ENCODE measurements around the gene EVX2.

EVX2 gene

DNA sequence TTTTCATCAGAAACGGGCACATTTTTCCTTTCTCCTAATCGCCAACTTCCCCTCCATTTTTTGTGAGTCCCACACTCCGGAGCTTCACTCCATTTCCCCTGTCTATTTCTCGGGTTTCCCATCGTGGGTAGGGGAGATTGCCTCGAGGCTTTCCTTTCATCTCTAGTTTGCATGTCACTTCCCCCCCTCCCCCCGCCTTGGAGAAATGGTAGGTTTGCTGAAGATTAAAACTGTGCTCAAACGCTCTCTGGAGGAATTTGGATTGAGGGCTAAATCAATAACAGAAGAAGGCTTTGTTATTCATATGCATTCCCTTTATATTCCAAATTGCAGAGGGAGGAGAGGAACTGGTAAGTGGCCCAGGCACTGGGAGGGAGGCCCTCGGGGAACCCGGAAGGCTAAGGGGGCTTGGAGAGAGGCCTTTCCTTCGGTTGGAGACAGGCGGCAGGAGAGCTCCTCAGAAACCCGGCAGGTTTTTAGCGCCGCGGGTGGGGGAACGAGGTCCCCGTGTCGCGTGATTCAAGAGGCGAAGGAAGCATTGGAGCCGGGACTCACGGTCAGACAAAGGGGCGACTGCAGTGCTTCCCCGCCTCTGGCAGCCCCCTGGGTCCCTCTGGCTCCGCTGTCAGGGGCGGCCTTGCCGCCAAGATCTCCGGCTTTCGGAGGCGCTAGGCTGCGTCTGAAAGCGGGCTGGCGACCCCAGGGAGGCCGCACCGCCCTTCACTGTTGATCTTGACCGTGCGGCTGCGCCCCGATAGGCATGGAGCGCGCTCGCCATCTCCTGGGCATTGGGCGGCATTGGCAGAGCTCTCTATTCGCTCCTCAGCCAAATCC is 13.4 kb upstream of the EVX2 start:
- in situ Hi-C loops (cut with HindIII; ENCODE audit: low sequenced_read_pairs), result loop anchor here (25.0 kb wide), 1 partner anchor 1185 kb away; no protein-coding TSS in a partner anchor
- DNase-seq (ENCODE audit: low read depth), result peak; percentile 27
- peak overlapping the region; percentile 17 for H3K4me3 ChIP-seq (ENCODE audit: low read depth, low read length)
- TF ChIP-seq, protein P1, sequence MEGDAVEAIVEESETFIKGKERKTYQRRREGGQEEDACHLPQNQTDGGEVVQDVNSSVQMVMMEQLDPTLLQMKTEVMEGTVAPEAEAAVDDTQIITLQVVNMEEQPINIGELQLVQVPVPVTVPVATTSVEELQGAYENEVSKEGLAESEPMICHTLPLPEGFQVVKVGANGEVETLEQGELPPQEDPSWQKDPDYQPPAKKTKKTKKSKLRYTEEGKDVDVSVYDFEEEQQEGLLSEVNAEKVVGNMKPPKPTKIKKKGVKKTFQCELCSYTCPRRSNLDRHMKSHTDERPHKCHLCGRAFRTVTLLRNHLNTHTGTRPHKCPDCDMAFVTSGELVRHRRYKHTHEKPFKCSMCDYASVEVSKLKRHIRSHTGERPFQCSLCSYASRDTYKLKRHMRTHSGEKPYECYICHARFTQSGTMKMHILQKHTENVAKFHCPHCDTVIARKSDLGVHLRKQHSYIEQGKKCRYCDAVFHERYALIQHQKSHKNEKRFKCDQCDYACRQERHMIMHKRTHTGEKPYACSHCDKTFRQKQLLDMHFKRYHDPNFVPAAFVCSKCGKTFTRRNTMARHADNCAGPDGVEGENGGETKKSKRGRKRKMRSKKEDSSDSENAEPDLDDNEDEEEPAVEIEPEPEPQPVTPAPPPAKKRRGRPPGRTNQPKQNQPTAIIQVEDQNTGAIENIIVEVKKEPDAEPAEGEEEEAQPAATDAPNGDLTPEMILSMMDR (IDR thresholded peaks at IDR 0.05; ENCODE audit: low read depth, low read length, missing control alignments), result peak; percentile 81

DNA sequence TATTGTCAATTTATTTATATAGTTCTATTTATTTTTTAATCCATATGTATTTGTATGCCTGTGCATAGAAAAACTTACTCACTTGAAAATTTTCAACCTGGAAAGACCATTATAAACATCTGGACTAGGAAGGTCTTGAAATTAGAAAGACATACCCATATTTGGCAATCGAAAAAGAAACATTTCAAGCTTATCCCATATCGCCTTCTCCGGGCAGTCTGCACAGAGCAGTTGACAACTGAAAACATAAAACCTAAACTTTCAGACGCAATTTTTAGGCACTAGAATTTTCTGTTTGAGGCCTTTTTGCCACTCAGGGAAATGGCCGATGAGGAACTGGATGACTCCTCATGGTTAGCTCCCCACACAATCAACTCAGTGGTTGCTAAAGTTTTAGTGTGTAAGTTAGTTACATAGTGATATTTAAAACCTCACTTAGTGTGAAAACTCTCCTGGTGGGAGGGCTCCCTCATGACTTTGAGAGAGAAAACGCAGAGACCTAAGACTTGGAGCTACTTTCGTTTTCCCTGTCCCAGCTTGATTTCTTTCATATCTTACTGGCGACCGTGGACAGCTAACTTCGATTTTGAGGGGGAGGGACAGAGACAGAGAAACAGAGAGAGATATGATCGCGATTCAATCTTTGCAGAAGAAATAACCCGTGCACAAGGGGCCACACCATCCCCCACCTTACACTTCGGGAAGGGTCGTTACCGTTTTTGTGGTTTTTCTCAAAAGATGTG is 12.7 kb upstream of the EVX2 start:
- in situ Hi-C loops (cut with HindIII; ENCODE audit: low sequenced_read_pairs), result loop anchor here (25.0 kb wide), 1 partner anchor 1184 kb away; no protein-coding TSS in a partner anchor
- no peak for DNase-seq (ENCODE audit: low read depth)
- TF ChIP-seq, protein P1 (IDR thresholded peaks at IDR 0.05; ENCODE audit: low read depth, low read length, missing control alignments), result no peak
- peak overlapping the region; percentile 16 for H3K4me3 ChIP-seq (ENCODE audit: low read depth, low read length)

DNA sequence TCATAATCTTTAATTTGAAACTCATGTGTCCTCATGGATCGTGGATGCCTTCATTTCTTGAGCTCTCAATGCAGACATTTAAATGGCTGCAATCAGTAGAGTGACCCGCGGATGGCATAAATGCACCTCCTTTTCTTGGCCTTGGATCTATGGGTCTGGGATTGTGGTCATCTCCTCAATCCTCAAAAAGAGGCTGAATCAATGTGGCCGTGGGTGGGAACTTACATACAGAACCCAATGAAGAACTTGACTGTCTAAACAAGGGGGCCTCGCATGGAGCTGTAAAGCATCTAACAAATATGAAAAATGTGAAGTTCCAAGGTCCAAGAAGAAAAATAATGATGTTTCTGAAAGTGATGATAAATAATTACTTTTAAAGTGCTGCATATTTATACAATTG is 11.7 kb upstream of the EVX2 start:
- H3K4me3 ChIP-seq (ENCODE audit: low read depth, low read length), result no peak overlapping the region
- no peak for DNase-seq (ENCODE audit: low read depth)
- TF ChIP-seq, protein P1 (IDR thresholded peaks at IDR 0.05; ENCODE audit: low read depth, low read length, missing control alignments), result no peak
- in situ Hi-C loops (cut with HindIII; ENCODE audit: low sequenced_read_pairs), result loop anchor here (25.0 kb wide), 1 partner anchor 1183 kb away; no protein-coding TSS in a partner anchor

DNA sequence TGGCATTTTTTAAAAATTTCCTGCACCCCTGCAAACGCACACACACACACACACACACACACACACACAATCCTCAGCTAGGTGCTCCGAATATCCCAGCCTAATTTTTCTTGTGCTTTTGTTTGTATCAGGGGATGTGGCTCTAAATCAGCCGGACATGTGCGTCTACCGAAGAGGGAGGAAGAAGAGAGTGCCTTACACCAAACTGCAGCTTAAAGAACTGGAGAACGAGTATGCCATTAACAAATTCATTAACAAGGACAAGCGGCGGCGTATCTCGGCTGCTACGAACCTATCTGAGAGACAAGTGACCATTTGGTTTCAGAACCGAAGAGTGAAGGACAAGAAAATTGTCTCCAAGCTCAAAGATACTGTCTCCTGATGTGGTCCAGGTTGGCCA is 10.6 kb upstream of the EVX2 start:
- in situ Hi-C loops (cut with HindIII; ENCODE audit: low sequenced_read_pairs), result loop anchor here (5.0 to 25.0 kb wide), 2 partner anchors 722 to 1182 kb away; no protein-coding TSS in a partner anchor
- TF ChIP-seq, protein P1 (IDR thresholded peaks at IDR 0.05; ENCODE audit: low read depth, low read length, missing control alignments), result no peak
- no peak overlapping the region for H3K4me3 ChIP-seq (ENCODE audit: low read depth, low read length)
- no peak for DNase-seq (ENCODE audit: low read depth)

DNA sequence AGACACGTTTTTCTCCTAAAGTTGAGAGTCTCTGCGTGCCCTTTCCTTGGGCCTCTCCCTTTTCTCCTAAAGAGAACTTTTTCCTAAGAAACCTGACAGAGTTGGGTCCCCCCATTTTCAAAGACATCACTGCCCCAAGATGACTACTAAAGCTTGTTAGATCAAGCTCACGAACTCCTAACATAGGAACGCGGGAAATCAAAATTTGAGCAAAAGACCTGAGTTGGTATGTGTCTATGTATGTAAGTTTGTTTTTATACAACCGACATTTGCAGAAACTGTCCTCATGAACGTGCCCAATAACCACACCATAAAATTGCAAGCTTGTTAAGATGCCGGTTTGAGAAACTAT is 10.1 kb upstream of the EVX2 start:
- no peak for DNase-seq (ENCODE audit: low read depth)
- in situ Hi-C loops (cut with HindIII; ENCODE audit: low sequenced_read_pairs), result loop anchor here (5.0 to 25.0 kb wide), 2 partner anchors 722 to 1182 kb away; no protein-coding TSS in a partner anchor
- TF ChIP-seq, protein P1 (IDR thresholded peaks at IDR 0.05; ENCODE audit: low read depth, low read length, missing control alignments), result no peak
- H3K4me3 ChIP-seq (ENCODE audit: low read depth, low read length), result no peak overlapping the region

DNA sequence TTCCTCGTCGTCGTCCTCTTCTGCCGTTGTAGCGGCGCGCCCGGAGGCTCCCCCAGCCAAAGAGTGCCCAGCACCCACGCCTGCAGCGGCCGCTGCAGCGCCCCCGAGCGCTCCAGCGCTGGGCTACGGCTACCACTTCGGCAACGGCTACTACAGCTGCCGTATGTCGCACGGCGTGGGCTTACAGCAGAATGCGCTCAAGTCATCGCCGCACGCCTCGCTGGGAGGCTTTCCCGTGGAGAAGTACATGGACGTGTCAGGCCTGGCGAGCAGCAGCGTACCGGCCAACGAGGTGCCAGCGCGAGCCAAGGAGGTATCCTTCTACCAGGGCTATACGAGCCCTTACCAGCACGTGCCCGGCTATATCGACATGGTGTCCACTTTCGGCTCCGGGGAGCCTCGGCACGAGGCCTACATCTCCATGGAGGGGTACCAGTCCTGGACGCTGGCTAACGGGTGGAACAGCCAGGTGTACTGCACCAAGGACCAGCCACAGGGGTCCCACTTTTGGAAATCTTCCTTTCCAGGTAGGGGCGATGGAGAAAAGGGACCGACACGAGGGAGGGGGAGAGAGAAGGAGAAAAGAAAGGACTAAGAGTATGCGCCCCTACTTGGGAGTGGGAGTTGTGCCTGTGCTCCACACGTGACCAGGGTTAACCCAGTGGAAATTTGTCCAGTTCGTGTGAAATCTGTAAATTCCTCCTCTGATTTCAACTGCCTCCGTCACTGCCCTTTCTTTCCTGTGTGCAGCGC is 9.6 kb upstream of the EVX2 start:
- in situ Hi-C loops (cut with HindIII; ENCODE audit: low sequenced_read_pairs), result loop anchor here (5.0 to 25.0 kb wide), 2 partner anchors 721 to 1181 kb away; no protein-coding TSS in a partner anchor
- no peak for DNase-seq (ENCODE audit: low read depth)
- TF ChIP-seq, protein P1 (IDR thresholded peaks at IDR 0.05; ENCODE audit: low read depth, low read length, missing control alignments), result no peak
- no peak overlapping the region for H3K4me3 ChIP-seq (ENCODE audit: low read depth, low read length)
